WI38 (cell line): ENCODE results near the gene RAB5IF.
"Not testable (repeated sequence)": the region's sequence is repeated elsewhere in the genome, so short reads cannot be mapped to it uniquely, and the experiment has no call there.

ENCODE experiments used
- H3K4me3 ChIP-seq: 2 replicates; pipeline ENCODE4 v1.5.1; 2011; ENCODE audit warnings: low read depth, mild to moderate bottlenecking, control low read depth, low read length
- TF ChIP-seq, protein P1 (sequence below): IDR thresholded peaks from 2 replicates; pipeline ENCODE4 v1.5.1; 2012; ENCODE audit warnings: low read depth, mild to moderate bottlenecking, control low read depth, low read length

The RAB5IF gene, protein sequence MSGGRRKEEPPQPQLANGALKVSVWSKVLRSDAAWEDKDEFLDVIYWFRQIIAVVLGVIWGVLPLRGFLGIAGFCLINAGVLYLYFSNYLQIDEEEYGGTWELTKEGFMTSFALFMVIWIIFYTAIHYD

DNA sequence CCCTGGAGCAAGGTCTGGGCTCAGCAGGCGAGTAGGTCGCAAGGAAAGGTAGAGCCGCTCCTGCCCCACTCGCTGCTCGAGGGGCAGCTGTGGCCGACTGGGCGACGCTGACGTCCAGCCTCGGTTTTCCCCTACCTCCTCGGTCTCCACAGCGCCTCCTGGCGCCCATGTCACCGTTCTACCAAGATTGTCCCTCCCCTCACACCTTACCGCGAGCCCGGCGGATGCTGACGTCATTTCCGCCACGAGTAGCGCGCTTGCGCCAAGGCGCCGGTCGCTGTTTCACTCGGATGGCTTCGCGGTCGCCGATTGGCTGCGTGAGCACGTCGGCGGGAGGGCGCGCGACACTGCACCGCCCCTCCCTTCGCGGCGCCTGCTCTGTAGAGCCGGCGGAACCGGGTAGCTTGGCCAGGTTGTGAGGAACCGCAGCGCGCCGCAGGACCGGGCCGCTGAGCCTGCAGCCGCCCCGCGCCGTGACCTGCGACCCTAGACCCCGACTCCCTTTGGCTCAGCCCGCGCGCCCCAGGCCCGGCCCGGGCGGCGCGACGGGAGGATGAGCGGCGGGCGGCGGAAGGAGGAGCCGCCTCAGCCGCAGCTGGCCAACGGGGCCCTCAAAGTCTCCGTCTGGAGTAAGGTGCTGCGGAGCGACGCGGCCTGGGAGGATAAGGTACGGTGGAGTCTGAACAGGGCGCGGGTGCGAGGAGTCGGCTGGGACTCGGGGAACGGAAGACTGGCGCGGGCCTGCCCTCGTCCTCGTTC lies at the start of gene RAB5IF:
Gene RAB5IF, plus strand, starts transcription at position 381 of the 759 bp plus-strand sequence. Its CDS starts 173 bp downstream, at position 554.
- TF ChIP-seq, protein P1, sequence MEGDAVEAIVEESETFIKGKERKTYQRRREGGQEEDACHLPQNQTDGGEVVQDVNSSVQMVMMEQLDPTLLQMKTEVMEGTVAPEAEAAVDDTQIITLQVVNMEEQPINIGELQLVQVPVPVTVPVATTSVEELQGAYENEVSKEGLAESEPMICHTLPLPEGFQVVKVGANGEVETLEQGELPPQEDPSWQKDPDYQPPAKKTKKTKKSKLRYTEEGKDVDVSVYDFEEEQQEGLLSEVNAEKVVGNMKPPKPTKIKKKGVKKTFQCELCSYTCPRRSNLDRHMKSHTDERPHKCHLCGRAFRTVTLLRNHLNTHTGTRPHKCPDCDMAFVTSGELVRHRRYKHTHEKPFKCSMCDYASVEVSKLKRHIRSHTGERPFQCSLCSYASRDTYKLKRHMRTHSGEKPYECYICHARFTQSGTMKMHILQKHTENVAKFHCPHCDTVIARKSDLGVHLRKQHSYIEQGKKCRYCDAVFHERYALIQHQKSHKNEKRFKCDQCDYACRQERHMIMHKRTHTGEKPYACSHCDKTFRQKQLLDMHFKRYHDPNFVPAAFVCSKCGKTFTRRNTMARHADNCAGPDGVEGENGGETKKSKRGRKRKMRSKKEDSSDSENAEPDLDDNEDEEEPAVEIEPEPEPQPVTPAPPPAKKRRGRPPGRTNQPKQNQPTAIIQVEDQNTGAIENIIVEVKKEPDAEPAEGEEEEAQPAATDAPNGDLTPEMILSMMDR: peak; percentile 82
- peak within 1 kb of the TSS; percentile 99 for H3K4me3 ChIP-seq

DNA sequence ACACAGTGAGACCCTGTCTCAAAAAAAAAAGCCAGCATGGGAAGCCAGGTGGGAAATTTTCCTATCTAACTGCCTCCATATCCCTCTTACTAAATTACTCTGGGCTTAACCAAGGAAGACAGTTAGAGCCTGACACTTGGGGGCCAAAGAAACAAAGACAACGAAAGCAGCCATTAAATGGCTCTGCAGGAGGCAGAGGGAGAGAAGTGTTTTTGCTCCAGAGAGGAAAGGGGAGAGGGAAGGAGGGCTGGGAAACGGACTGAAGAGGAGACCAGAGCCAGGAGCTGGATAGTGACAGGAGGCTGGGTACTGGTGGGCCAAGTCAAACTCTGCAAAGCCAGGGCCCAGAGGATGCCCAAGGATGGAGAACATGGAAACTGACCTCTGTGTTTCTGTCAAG lies 42.9 kb upstream of the RAB5IF start:
- H3K4me3 ChIP-seq: no peak overlapping the region
- TF ChIP-seq, protein P1: no peak

DNA sequence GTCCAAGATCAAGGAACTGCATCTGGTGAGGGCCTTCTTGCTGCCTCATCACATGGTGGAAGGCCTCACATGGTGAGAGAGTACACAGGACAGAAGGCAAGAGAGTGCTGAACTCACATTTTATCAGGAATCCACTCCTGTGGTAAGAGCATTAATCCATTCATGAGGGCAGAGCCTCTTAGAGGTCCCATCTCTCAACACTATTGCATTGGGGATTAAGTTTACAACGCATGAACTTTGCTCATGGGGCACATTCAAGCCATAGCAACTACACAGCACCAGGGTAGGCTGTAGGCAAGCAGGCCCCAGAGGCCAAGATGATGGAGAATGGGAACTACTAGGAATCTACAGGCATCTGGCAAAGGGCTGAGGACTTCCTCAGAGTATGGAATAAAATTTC lies 42.2 kb upstream of the RAB5IF start:
- no peak overlapping the region for H3K4me3 ChIP-seq
- TF ChIP-seq, protein P1: no peak

DNA sequence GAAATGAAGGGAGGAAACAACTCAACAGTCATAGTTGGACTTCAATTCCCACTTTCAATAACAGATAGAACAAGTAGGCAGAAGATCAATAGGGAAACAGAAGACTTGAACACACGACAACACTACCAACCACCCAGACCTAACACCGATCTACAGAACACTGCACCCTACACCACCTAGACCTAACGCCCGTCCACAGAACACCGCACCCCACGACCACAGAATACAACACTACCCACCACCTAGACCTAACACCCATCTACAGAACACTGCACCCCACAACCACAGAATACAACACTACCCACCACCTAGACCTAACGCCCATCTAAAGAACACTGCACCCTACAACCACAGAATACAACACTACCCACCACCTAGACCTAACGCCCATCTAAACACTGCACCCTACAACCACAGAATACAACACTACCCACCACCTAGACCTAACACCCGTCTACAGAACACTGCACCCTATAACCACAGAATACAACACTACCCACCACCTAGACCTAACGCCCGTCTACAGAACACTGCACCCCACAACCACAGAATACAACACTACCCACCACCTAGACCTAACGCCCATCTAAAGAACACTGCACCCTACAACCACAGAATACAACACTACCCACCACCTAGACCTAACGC lies 41.4 kb upstream of the RAB5IF start:
- H3K4me3 ChIP-seq: not testable (repeated sequence)

DNA sequence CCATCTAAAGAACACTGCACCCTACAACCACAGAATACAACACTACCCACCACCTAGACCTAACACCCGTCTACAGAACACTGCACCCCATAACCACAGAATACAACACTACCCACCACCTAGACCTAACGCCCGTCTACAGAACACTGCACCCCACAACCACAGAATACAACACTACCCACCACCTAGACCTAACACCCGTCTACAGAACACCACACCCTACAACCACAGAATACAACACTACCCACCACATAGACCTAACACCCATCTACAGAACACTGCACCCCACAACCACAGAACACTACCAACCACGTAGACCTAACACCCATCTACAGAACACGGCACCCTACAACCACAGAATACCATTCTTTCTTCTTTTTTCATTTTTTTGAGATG lies 40.9 kb upstream of the RAB5IF start:
- not testable (repeated sequence) for H3K4me3 ChIP-seq

DNA sequence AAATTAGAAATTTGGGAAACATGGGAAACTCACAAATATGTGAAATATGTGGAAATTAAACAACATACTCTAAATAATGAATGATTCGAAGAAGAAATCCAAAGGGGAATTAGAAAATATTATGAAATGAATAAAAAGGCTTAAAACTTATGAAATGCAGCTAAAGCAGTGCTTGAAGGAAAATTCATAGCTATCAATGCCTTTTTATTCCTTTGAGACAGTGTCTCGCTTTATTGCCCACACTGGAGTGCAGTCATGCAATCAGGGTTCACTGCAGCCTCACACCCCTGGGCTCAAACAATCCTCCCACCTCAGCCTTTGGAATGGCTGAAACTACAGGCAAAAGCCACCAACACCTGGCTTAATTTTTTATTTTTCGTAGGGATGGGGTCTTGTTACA lies 40.1 kb upstream of the RAB5IF start:
- H3K4me3 ChIP-seq: no peak overlapping the region
- TF ChIP-seq, protein P1: no peak

DNA sequence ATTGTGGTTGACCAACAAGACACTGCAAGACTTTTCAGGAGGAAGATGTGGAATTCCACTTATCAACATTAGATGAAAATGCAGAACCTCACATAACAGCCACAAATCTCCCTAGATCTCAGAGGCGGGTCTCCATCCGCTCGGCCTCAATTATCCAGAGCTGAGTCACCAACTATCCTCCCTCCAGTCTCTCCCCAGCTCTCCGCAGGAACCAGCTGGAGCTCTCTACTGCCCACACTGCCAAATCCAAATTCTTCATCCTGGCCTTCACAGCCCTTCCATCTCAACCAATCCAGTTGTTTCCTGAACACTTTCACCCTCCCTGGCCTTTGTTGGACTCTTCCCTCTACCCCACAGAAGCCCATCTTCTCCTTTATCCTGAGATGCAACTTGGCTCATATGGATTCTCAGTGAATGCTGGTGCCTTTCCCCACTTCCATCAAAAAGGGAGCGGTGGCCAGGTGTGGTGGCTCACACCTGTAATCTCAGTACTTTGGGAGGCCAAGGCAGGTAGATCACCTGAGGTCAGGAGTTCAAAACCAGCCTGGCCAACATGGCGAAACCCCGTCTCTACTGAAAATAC lies 35.6 kb upstream of the RAB5IF start:
- no peak overlapping the region for H3K4me3 ChIP-seq
- TF ChIP-seq, protein P1: no peak
